HCT116 (cell line): ENCODE measurements around the gene RABGEF1. TPM values are rescaled to one million over a fixed set of nuclear protein-coding genes. Genes with fewer than 3 reads are reported as not detected.
"Not testable (repeated sequence)": the region's sequence is repeated elsewhere in the genome, so short reads cannot be mapped to it uniquely, and the experiment has no call there.

Source experiments
- ATAC-seq: fragments of 200-7000 bp; cut with Tn5 transposase; 2 replicates; pipeline ENCODE4 v1.9.1; 2020; ENCODE audit warnings: mild to moderate bottlenecking, moderate library complexity
- BruUV-seq: library from RNA; stranded (reverse); fragments of 400-500 nt; replicated peaks from 2 replicates; lab custom pipeline; 2021; lab: Mats Ljungman, UMichigan
- CTCF ChIA-PET: fragments of 300-600 bp; sonication (Branson Sonifier 250); formaldehyde crosslinking; loops from one replicate; lab custom pipeline; 2021; ENCODE audit warnings: antibody characterized with exemption; lab: Charles Lee
- POLR2A ChIA-PET: fragments of 300-600, 350-600 bp; sonication (Branson Sonifier 250); formaldehyde crosslinking; loops from one replicate; lab custom pipeline; 2021; ENCODE audit warnings: antibody characterized with exemption; lab: Charles Lee
- RAD21 ChIA-PET, 2 experiments: fragments of 300-600 bp; sonication (Branson Sonifier 250); formaldehyde crosslinking; loops; one replicate each; lab custom pipeline; 2023; ENCODE audit warnings: low total read pairs in 2 of 2; ENCODE audit not compliant: uncharacterized antibody in 2 of 2, unreplicated experiment in 2 of 2, low non-redundant PET in 1 of 2; lab: Charles Lee
- DNase-seq: peaks from one replicate; pipeline ENCODE4 v3.0.0-alpha.2; 2010; ENCODE audit warnings: low read depth, low spot score
- H2AFZ ChIP-seq: fragments of 200-600 bp; shearing (Covaris generic), sonication (generic); 2 replicates; pipeline ENCODE4 v1.6.1; 2017; ENCODE audit warnings: low read depth, mixed run types, mixed read lengths, antibody characterized with exemption, low read length; ENCODE audit not compliant: poor library complexity, severe bottlenecking
- H3K27ac ChIP-seq: 2 replicates; pipeline ENCODE4 v1.5.1; 2012; ENCODE audit warnings: low read depth, low read length
- H3K27me3 ChIP-seq: fragments of 200-600 bp; sonication (generic); 2 replicates; pipeline ENCODE4 v1.6.1; 2016; ENCODE audit warnings: mixed run types, low read length, mixed read lengths; ENCODE audit not compliant: insufficient read depth
- H3K36me3 ChIP-seq, 2 experiments: fragments of 200-500 bp in 1 of 2; fragments of 200-600 bp in 1 of 2; sonication (Bioruptor generic) in 1 of 2; sonication (generic) in 1 of 2; 2 replicates each; pipeline versions ENCODE4 v1.5.1 to v1.6.1; 2014 to 2016; ENCODE audit warnings: low read length in 2 of 2, inconsistent platforms in 1 of 2, mixed read lengths in 1 of 2, mixed run types in 1 of 2; ENCODE audit not compliant: insufficient read depth in 2 of 2, control insufficient read depth in 1 of 2
- H3K4me1 ChIP-seq, 2 experiments: fragments of 200-600 bp in 1 of 2; sonication (generic) in 1 of 2; 2 replicates each; pipeline versions ENCODE4 v1.5.1 to v1.6.1; 2012 to 2017; ENCODE audit warnings: low read length in 2 of 2, inconsistent platforms in 1 of 2, mild to moderate bottlenecking in 1 of 2, mixed read lengths in 1 of 2, mixed run types in 1 of 2, moderate library complexity in 1 of 2; ENCODE audit not compliant: insufficient read depth in 2 of 2, control insufficient read depth in 1 of 2
- H3K4me2 ChIP-seq: fragments of 200-600 bp; sonication (generic); 2 replicates; pipeline ENCODE4 v1.6.1; 2017; ENCODE audit warnings: mixed run types, low read length, mixed read lengths
- H3K4me3 ChIP-seq, 2 experiments: fragments of 200-600 bp in 1 of 2; sonication (generic) in 1 of 2; replicated peaks in 1 of 2; 2 replicates each; pipeline ENCODE4 v1.5.1; 2011 to 2016; ENCODE audit warnings: low read length in 2 of 2, control low read depth in 1 of 2, low read depth in 1 of 2, mild to moderate bottlenecking in 1 of 2, mixed read lengths in 1 of 2, mixed run types in 1 of 2
- H3K79me2 ChIP-seq: fragments of 200-600 bp; sonication (generic); 2 replicates; pipeline ENCODE4 v1.6.1; 2017; ENCODE audit warnings: mild to moderate bottlenecking, mixed run types, low read length, moderate library complexity, mixed read lengths; ENCODE audit not compliant: insufficient read depth
- H3K9ac ChIP-seq: fragments of 200-600 bp; sonication (generic); 2 replicates; pipeline ENCODE4 v1.6.1; 2016; ENCODE audit warnings: low read length, mixed read lengths
- H3K9me2 ChIP-seq: fragments of 200-600 bp; sonication (generic), shearing (Covaris generic); 2 replicates; pipeline ENCODE4 v1.6.1; 2017; ENCODE audit warnings: mixed run types, mild to moderate bottlenecking, moderate library complexity; ENCODE audit not compliant: insufficient read depth
- H3K9me3 ChIP-seq, 2 experiments: fragments of 200-500 bp in 1 of 2; fragments of 200-600 bp in 1 of 2; sonication (Bioruptor generic) in 1 of 2; sonication (generic) in 1 of 2; 2 replicates each; pipeline ENCODE4 v1.6.1; 2014 to 2017; ENCODE audit warnings: low read length in 2 of 2, mixed read lengths in 2 of 2, inconsistent platforms in 1 of 2, low read depth in 1 of 2, mild to moderate bottlenecking in 1 of 2, mixed run types in 1 of 2, moderate library complexity in 1 of 2; ENCODE audit not compliant: control insufficient read depth in 1 of 2, insufficient read depth in 1 of 2
- H4K20me1 ChIP-seq: fragments of 200-600 bp; sonication (generic), shearing (Covaris generic); 2 replicates; pipeline ENCODE4 v1.6.1; 2017; ENCODE audit warnings: mixed run types, mild to moderate bottlenecking, moderate library complexity; ENCODE audit not compliant: insufficient read depth
- ATF3 ChIP-seq: IDR thresholded peaks from 2 replicates; pipeline ENCODE4 v1.6.1; 2012
- CEBPB ChIP-seq: IDR thresholded peaks from 2 replicates; pipeline ENCODE4 v1.6.1; 2012; ENCODE audit warnings: low read depth
- ELF1 ChIP-seq: IDR thresholded peaks from 2 replicates; pipeline ENCODE4 v1.6.1; 2012; ENCODE audit warnings: low read depth, borderline replicate concordance
- POLR2AphosphoS5 ChIP-seq: IDR thresholded peaks from 2 replicates; pipeline ENCODE4 v1.6.1; 2011; ENCODE audit warnings: mild to moderate bottlenecking, low read depth, low read length, moderate library complexity
- REST ChIP-seq: IDR thresholded peaks from 2 replicates; pipeline ENCODE4 v1.6.1; 2012; ENCODE audit warnings: low read depth
- SRF ChIP-seq: IDR thresholded peaks from 2 replicates; pipeline ENCODE4 v1.6.1; 2012; ENCODE audit warnings: low read depth
- TCF7L2 ChIP-seq: IDR thresholded peaks from 2 replicates; pipeline ENCODE4 v1.7.0; 2011; ENCODE audit warnings: borderline replicate concordance, inconsistent platforms; ENCODE audit not compliant: insufficient read depth, insufficient read length; ENCODE audit errors: extremely low read depth
- YY1 ChIP-seq: IDR thresholded peaks from 2 replicates; pipeline ENCODE4 v1.6.1; 2011; ENCODE audit warnings: low read length, low read depth, moderate library complexity, mild to moderate bottlenecking; ENCODE audit not compliant: insufficient replicate concordance; ENCODE audit errors: extremely low read depth
- intact Hi-C: fragments of 100-400 bp; cut with micrococcal nuclease; formaldehyde crosslinking; loops from 2 replicates; pipeline ENCODE4 v1.10.0; 2022
- total RNA-seq: library from RNA; stranded (reverse); gene quantifications from one replicate; pipeline ENCODE4 v1.2.1, GENCODE V29; 2021; ENCODE audit not compliant: unreplicated experiment

Gene RABGEF1
- total RNA-seq, 1 experiment from 2014 or later, result 22.9 TPM

GRCh38 chr7:66840316-66840715, 99.8 kb downstream of the RABGEF1 start:
- H3K9ac ChIP-seq, result no peak overlapping the region
- BruUV-seq, result no TSS peak
- intact Hi-C loops, result loop anchor here (10.0 kb wide), 1 partner anchor 186 kb away; no protein-coding TSS in a partner anchor
- no peaks in the 10 kb centered on the region for H4K20me1 ChIP-seq
- H3K4me2 ChIP-seq, result no peak overlapping the region
- H3K36me3 ChIP-seq, result no peaks in the 10 kb centered on the region
- CTCF ChIA-PET, result no interaction called here
- TF ChIP-seq SRF (no peak), REST (no peak), POLR2AphosphoS5 (no peak), YY1 (no peak), CEBPB (no peak)
- POLR2A ChIA-PET, result no interaction called here
- DNase-seq (no peak), ATAC-seq (no peak)
- H2AFZ ChIP-seq, result no peak overlapping the region
- no peak overlapping the region for H3K4me3 ChIP-seq
- 0 out of 2 replicates have a peak, but pooled peaks cover 3% of the 10 kb centered on the region for H3K79me2 ChIP-seq
- no peaks in the 10 kb centered on the region for H3K27me3 ChIP-seq
- RAD21 ChIA-PET, result no interaction called here
- H3K4me1 ChIP-seq, result peaks cover 2 to 10% of the 10 kb centered on the region in 2 experiments; a peak in 1 of 4 replicates
- H3K9me3 ChIP-seq, result no peaks in the 10 kb centered on the region
- no peak overlapping the region for H3K27ac ChIP-seq
- H3K9me2 ChIP-seq, result no peaks in the 10 kb centered on the region

- Histone ChIP-seq H4K20me1 (no peaks in the 10 kb centered on the region), H3K79me2 (0 out of 2 replicates have a peak, but pooled peaks cover 5% of the 10 kb centered on the region), H3K4me3 (no peak overlapping the region), H3K9ac (no peak overlapping the region), H3K9me3 (no peaks in the 10 kb centered on the region), H3K9me2 (no peaks in the 10 kb centered on the region), H2AFZ (no peak overlapping the region), H3K4me1 (peaks cover 4 to 19% of the 10 kb centered on the region in 2 experiments; a peak in 2 of 4 replicates), H3K27ac (no peak overlapping the region), H3K27me3 (no peaks in the 10 kb centered on the region), H3K36me3 (no peaks in the 10 kb centered on the region), H3K4me2 (no peak overlapping the region)
- ATAC-seq (no peak), DNase-seq (no peak)
- RAD21 ChIA-PET, result interaction anchor here in 1 of 2 experiments (0.6 kb wide), 1 partner anchor 67 kb away, joined by 4 read pairs; no protein-coding TSS in a partner anchor
- BruUV-seq, result no TSS peak
- no peak for TF ChIP-seq ELF1
- no peak for TF ChIP-seq SRF
- TF ChIP-seq ATF3, result no peak
- no peak for TF ChIP-seq TCF7L2
- CTCF ChIA-PET, result no interaction called here
- intact Hi-C loops, result loop anchor here (10.0 kb wide), 1 partner anchor 187 kb away; no protein-coding TSS in a partner anchor
- POLR2A ChIA-PET, result no interaction called here
Observed at GRCh38 chr7:66841898-66842297, 101.4 kb downstream of the RABGEF1 start.

- H3K4me3 ChIP-seq, H3K9ac ChIP-seq, ATAC-seq, RAD21 ChIA-PET, BruUV-seq, H3K36me3 ChIP-seq, H2AFZ ChIP-seq, H3K27me3 ChIP-seq, H3K27ac ChIP-seq, H4K20me1 ChIP-seq, POLR2A ChIA-PET, DNase-seq, CTCF ChIA-PET, H3K79me2 ChIP-seq, H3K9me3 ChIP-seq, H3K9me2 ChIP-seq: not testable (repeated sequence)
- intact Hi-C loops, result loop anchor here (10.0 kb wide), 1 partner anchor 189 kb away; no protein-coding TSS in a partner anchor
- Histone ChIP-seq H3K4me2 (peak overlapping the region; percentile 98), H3K4me1 (peaks cover 4 to 19% of the 10 kb centered on the region in 2 experiments; a peak in 2 of 4 replicates)
Observed at GRCh38 chr7:66843492-66843891, 103.0 kb downstream of the RABGEF1 start.
